Cardiac fibroblast (primary cell): ENCODE data around the gene FOCAD.
A peak's percentile ranks its signal among the peaks of the same experiment; 100 is the strongest.

Source experiments
- DNase-seq, 2 donors: peaks; one replicate each; pipeline versions ENCODE4 v3.0.0 to v3.0.0-alpha.2; 2010; ENCODE audit warnings: low read depth in 2 of 2
- H3K4me3 ChIP-seq, 2 donors: replicated peaks in 1 of 2; 1 replicate in 1 of 2; 2 replicates in 1 of 2; pipeline ENCODE4 v1.5.1; 2011; ENCODE audit warnings: low read depth in 2 of 2, low read length in 2 of 2, mild to moderate bottlenecking in 2 of 2, moderate library complexity in 1 of 2
- TF ChIP-seq, protein P1 (sequence below): IDR thresholded peaks from one replicate; pipeline ENCODE4 v1.5.1; 2011; ENCODE audit warnings: low read depth, mild to moderate bottlenecking, low read length, inconsistent platforms

Gene FOCAD

DNA sequence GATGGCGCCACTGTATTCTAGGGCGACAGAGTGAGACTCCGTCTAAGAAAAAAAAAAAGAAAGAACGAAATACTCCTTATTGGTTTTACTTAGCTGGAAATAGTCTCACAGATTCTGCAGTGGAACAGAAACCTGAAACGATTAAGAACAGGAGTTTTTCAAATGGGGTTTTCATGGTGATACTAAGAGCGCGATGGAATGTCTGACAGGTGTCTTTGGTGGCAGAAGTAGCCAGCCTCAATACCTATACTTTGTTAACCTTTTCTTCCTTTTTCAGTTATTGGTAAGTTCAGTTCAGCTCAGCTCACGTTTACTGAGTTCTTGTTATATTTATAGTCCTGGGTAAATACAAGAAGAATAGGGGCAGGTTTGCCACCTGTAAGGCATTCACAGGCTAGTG is 123.9 kb downstream of the FOCAD start:
- TF ChIP-seq, protein P1, sequence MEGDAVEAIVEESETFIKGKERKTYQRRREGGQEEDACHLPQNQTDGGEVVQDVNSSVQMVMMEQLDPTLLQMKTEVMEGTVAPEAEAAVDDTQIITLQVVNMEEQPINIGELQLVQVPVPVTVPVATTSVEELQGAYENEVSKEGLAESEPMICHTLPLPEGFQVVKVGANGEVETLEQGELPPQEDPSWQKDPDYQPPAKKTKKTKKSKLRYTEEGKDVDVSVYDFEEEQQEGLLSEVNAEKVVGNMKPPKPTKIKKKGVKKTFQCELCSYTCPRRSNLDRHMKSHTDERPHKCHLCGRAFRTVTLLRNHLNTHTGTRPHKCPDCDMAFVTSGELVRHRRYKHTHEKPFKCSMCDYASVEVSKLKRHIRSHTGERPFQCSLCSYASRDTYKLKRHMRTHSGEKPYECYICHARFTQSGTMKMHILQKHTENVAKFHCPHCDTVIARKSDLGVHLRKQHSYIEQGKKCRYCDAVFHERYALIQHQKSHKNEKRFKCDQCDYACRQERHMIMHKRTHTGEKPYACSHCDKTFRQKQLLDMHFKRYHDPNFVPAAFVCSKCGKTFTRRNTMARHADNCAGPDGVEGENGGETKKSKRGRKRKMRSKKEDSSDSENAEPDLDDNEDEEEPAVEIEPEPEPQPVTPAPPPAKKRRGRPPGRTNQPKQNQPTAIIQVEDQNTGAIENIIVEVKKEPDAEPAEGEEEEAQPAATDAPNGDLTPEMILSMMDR, result no peak
- H3K4me3 ChIP-seq, result no peak overlapping the region
- DNase-seq, result no peak

DNA sequence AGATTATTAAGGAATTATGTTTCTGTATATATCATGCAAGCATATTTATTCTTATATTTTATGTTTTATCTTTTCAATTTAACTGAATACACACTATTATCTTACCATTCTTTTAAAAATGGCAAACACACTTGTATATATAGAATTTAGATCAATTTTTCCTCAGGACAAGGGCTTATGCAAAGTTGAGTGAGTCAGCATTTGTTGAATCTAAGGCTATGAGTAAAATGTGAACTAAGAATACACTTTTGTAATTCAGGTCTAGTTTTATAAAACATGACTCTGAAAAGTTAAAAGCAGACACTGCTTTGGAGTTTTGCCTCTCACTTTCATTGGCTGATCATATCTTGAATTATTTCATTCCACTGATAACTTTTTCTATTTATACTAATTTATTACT is 127.8 kb downstream of the FOCAD start:
- H3K4me3 ChIP-seq, result no peak overlapping the region
- DNase-seq, result peak in 1 of 2 donors; percentile 63
- TF ChIP-seq, protein P1, result no peak

DNA sequence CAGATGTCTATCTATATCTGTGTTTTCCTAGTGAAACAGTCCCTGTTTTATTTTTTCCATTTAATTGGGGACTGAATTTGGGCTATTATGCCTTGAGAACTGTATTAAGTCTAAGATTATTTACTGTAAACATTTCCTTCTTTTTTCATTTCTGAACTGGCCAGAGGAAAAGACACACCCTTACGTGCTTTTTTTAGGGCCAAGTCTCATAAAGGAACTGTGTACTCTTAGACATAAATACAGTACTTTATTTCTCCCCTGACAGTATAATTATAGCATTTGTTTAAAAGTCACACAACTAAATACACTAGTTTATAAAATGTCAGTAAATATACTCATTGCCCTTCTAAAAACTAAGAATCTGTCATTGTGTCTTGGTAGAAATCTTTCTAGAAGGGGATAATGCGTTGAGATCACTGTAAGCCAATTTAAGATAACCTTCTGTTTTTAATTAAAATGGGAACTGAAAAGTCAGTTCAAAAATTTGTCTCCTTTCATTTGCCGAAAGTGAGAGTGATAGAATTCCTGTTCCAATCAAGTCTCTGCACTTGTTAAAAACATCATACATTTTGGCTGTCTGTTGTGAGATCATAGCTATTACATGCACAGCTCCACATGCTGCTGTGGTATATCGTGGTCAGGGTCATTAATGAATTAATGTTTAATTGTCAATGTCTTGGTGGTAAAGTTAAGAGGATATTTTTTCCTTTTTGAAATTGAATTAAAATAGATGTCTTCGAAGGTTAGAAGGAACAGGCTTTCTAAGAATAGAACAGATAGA is 132.1 kb downstream of the FOCAD start:
- H3K4me3 ChIP-seq, result no peak overlapping the region
- TF ChIP-seq, protein P1, result no peak
- no peak for DNase-seq

DNA sequence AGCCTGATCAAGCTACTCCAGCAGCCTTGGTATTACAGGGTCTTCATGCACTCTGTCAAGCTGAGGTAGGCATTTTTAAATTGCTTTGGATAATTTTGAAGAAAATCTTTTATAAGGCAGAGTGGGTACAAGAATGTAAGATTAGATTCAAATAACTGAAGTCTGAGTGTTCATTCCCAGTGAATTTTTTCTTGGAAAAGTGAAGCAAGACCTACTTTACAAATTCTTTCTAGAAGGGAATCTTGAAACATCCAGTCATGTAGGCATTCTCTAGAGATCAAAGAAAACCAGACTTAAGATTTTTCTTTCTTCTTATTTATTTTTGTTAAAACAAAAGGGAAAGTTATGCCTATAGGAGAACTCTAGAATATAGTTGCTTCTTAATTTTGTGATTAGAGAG is 139.0 kb downstream of the FOCAD start:
- H3K4me3 ChIP-seq, result no peak overlapping the region
- no peak for DNase-seq
- TF ChIP-seq, protein P1, result no peak

DNA sequence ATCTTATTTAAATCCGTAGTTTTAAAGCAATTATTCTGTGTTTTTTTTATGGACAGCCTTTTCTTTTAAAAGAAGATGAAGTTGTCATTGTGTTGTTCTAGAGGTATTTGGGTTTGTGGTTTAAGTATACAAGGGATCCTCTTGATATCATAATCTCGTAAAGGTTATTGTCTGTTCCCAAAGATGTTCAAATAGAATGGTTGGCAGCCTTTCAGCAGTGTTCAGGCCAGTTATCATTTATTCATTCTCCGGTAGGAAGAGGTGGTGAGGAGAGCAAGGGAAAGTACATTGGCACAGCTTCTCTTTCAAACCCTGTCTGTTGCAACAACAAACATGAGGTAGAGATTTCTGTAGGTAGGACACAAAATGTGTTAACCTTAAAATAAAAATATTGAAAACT is 147.0 kb downstream of the FOCAD start:
- TF ChIP-seq, protein P1, result no peak

DNA sequence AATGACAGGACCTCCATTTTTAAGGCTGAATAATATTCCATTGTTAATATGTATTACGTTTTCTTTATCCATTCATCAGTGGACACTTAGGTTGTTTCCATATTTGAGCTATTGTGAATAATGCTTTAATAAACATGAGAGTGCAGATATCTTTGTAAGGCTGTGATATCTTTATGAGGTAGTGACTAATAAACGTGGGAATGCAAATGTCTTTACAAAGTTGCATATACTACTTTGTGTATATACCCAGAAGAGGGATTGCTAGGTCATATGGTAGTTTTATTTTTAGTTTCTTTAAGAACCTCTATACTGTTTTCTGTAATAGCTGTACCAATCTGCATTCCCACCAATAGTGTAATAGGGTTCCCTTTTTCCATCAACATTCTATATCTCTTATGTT is 148.7 kb downstream of the FOCAD start:
- no peak overlapping the region for H3K4me3 ChIP-seq
- no peak for DNase-seq
- TF ChIP-seq, protein P1, result no peak

More for the DNA sequence above, 147.0 kb downstream of the FOCAD start:
- no peak for DNase-seq
- no peak overlapping the region for H3K4me3 ChIP-seq
